MCF 10A (cell line): Measurements from ENCODE around the gene RHOF. TPM values are rescaled to one million over a fixed set of nuclear protein-coding genes. Genes with fewer than 3 reads are reported as not detected.

Experiments used
- BruUV-seq: library from RNA; stranded (reverse); fragments of 400-500 nt; replicated peaks from 2 replicates; lab custom pipeline; 2021; lab: Mats Ljungman, UMichigan
- CTCF ChIA-PET: fragments of 300-600 bp; sonication (Branson Sonifier 250); formaldehyde crosslinking; extraction: SDS; loops from one replicate; lab custom pipeline; 2021; ENCODE audit warnings: antibody characterized with exemption, inconsistent platforms; lab: Yijun Ruan, JAX
- POLR2A ChIA-PET: fragments of 300-600, 350-650 bp; sonication (Branson Sonifier 250); formaldehyde crosslinking; extraction: SDS; loops from one replicate; lab custom pipeline; 2020; ENCODE audit warnings: antibody characterized with exemption, inconsistent platforms; lab: Yijun Ruan, JAX
- DNase-seq: peaks from one replicate; pipeline ENCODE4 v3.0.0-alpha.2; 2018; ENCODE audit not compliant: unreplicated experiment
- H3K27ac Mint-ChIP-seq: one replicate; pipeline ENCODE4 v1.8.0; 2022; ENCODE audit warnings: mild to moderate bottlenecking, low read depth, mixed read lengths; ENCODE audit not compliant: unreplicated experiment
- H3K27me3 Mint-ChIP-seq: one replicate; pipeline ENCODE4 v1.8.0; 2022; ENCODE audit warnings: mixed read lengths; ENCODE audit not compliant: insufficient read depth, unreplicated experiment
- H3K36me3 Mint-ChIP-seq: one replicate; pipeline ENCODE4 v1.8.0; 2022; ENCODE audit warnings: mild to moderate bottlenecking, moderate library complexity, mixed read lengths; ENCODE audit not compliant: insufficient read depth, unreplicated experiment
- H3K4me1 Mint-ChIP-seq: one replicate; pipeline ENCODE4 v1.8.0; 2022; ENCODE audit warnings: mixed read lengths; ENCODE audit not compliant: insufficient read depth, unreplicated experiment
- H3K4me3 Mint-ChIP-seq: one replicate; pipeline ENCODE4 v1.8.0; 2022; ENCODE audit warnings: mild to moderate bottlenecking, moderate library complexity, mixed read lengths; ENCODE audit not compliant: unreplicated experiment
- H3K9me3 Mint-ChIP-seq: one replicate; pipeline ENCODE4 v1.8.0; 2022; ENCODE audit warnings: mixed read lengths; ENCODE audit not compliant: unreplicated experiment
- CTCF ChIP-seq: fragments of 200-600 bp; IDR thresholded peaks from one replicate; pipeline ENCODE4 v1.8.0; 2022; ENCODE audit warnings: antibody characterized with exemption, mild to moderate bottlenecking; ENCODE audit not compliant: unreplicated experiment
- intact Hi-C: fragments of 100-400 bp; cut with micrococcal nuclease; formaldehyde crosslinking; loops from 2 replicates; pipeline ENCODE4 v1.14.1; 2022
- total RNA-seq: library from RNA; stranded (reverse); gene quantifications from 2 replicates; pipeline ENCODE4 v1.2.3, GENCODE V29; 2022

The RHOF gene
- total RNA-seq, 1 experiment from 2014 or later, result 9.5 TPM

GRCh38 chr12:121802485-121802842 is 9.0 kb upstream of the RHOF start:
- intact Hi-C loops, result no loop called here
- Mint-ChIP-seq H3K4me3 (peak overlapping the region; percentile 87), H3K27me3 (no peaks in the 10 kb centered on the region), H3K36me3 (peaks cover 40% of the 10 kb centered on the region), H3K9me3 (no peaks in the 10 kb centered on the region), H3K27ac (peak overlapping the region; percentile 99), H3K4me1 (peaks cover 17% of the 10 kb centered on the region)
- POLR2A ChIA-PET, result interaction anchor here (0.6 to 13.9 kb wide), 24 partner anchors 5 to 567 kb away, joined by 3 to 344 read pairs (median 4); partner anchors contain the start of genes DIABLO, MLXIP, PSMD9 and RHOF
- no peak for TF ChIP-seq CTCF
- CTCF ChIA-PET, result interaction anchor here (0.6 to 16.6 kb wide), 7 partner anchors 7 to 279 kb away, joined by 3 to 390 read pairs (median 4); partner anchors contain the start of genes PSMD9 and RHOF
- DNase-seq, result no peak
- TSS peak; percentile 87 for BruUV-seq

- ChIA-PET CTCF (interaction anchor here (0.6 to 16.6 kb wide), 6 partner anchors 6 to 279 kb away, joined by 3 to 390 read pairs (median 5); partner anchors contain the start of genes PSMD9 and RHOF), POLR2A (interaction anchor here (0.6 to 13.9 kb wide), 28 partner anchors 5 to 1432 kb away, joined by 3 to 344 read pairs (median 4); partner anchors contain the start of genes DIABLO, MLXIP, PSMD9 and RHOF)
- Mint-ChIP-seq H3K9me3 (no peaks in the 10 kb centered on the region), H3K4me1 (peaks cover 22% of the 10 kb centered on the region), H3K4me3 (peak overlapping the region; percentile 87), H3K36me3 (peaks cover 40% of the 10 kb centered on the region), H3K27me3 (no peaks in the 10 kb centered on the region), H3K27ac (peak overlapping the region; percentile 99)
- BruUV-seq, result TSS peak; percentile 50
- DNase-seq, result peak; percentile 44
- intact Hi-C loops, result no loop called here
- no peak for TF ChIP-seq CTCF
These were observed 8.4 kb upstream of the RHOF start for GRCh38 chr12:121801595-121802484.

- no peak for TF ChIP-seq CTCF
- H3K4me3 Mint-ChIP-seq, result peak overlapping the region; percentile 87
- intact Hi-C loops, result no loop called here
- no peaks in the 10 kb centered on the region for H3K27me3 Mint-ChIP-seq
- peak overlapping the region; percentile 99 for H3K27ac Mint-ChIP-seq
- peaks cover 22% of the 10 kb centered on the region for H3K4me1 Mint-ChIP-seq
- H3K36me3 Mint-ChIP-seq, result peaks cover 34% of the 10 kb centered on the region
- BruUV-seq, result no TSS peak
- H3K9me3 Mint-ChIP-seq, result no peaks in the 10 kb centered on the region
- ChIA-PET CTCF (interaction anchor here (0.6 to 16.6 kb wide), 5 partner anchors 5 to 191 kb away, joined by 3 to 390 read pairs (median 22); partner anchors contain the start of genes RHOF and SETD1B), POLR2A (interaction anchor here (0.6 to 13.9 kb wide), 22 partner anchors 7 to 1433 kb away, joined by 3 to 344 read pairs (median 4); partner anchors contain the start of genes PSMD9, SETD1B and TMEM120B)
- DNase-seq, result peak; percentile 78
These were observed 7.5 kb upstream of the RHOF start for GRCh38 chr12:121800694-121801594.
